A673 (cell line): Measurements from ENCODE around the gene LSM4. TPM values are rescaled to one million over a fixed set of nuclear protein-coding genes. Genes with fewer than 3 reads are reported as not detected.

ENCODE experiments used
- BruUV-seq: library from RNA; stranded (reverse); fragments of 400-500 nt; replicated peaks from 2 replicates; lab custom pipeline; 2021; lab: Mats Ljungman, UMichigan
- CTCF ChIA-PET: fragments of 300-600 bp; sonication (Branson Sonifier 250); formaldehyde crosslinking; loops from one replicate; lab custom pipeline; 2022; ENCODE audit warnings: antibody characterized with exemption; lab: Charles Lee
- POLR2A ChIA-PET: fragments of 300-600 bp; sonication (Branson Sonifier 250); formaldehyde crosslinking; loops from one replicate; lab custom pipeline; 2022; ENCODE audit warnings: antibody characterized with exemption; ENCODE audit not compliant: low non-redundant PET; lab: Charles Lee
- DNase-seq: peaks from one replicate; pipeline ENCODE4 v3.0.0-alpha.2; 2015; ENCODE audit warnings: low spot score
- H3K27ac ChIP-seq: fragments of 200-600 bp; sonication (generic); 2 replicates; pipeline ENCODE4 v1.5.1; 2016; ENCODE audit warnings: mixed run types, low read depth, mild to moderate bottlenecking, mixed read lengths, antibody characterized with exemption, low read length; ENCODE audit not compliant: poor library complexity, severe bottlenecking
- H3K27me3 ChIP-seq: fragments of 200-600 bp; sonication (generic); replicated peaks from 2 replicates; pipeline ENCODE4 v1.6.1; 2017; ENCODE audit warnings: mixed run types, low read depth, mild to moderate bottlenecking, mixed read lengths, antibody characterized with exemption, low read length; ENCODE audit not compliant: insufficient read depth, poor library complexity
- H3K36me3 ChIP-seq: fragments of 200-600 bp; sonication (generic); 2 replicates; pipeline ENCODE4 v1.6.1; 2016; ENCODE audit warnings: mixed run types, mild to moderate bottlenecking, mixed read lengths, antibody characterized with exemption, low read length; ENCODE audit not compliant: insufficient read depth, poor library complexity, severe bottlenecking
- H3K4me1 ChIP-seq: fragments of 200-600 bp; sonication (generic); 2 replicates; pipeline ENCODE4 v1.6.1; 2017; ENCODE audit warnings: mixed run types, mild to moderate bottlenecking, mixed read lengths, antibody characterized with exemption, low read length; ENCODE audit not compliant: insufficient read depth, poor library complexity, severe bottlenecking
- H3K4me3 ChIP-seq: fragments of 200-600 bp; sonication (generic); 2 replicates; pipeline ENCODE4 v1.5.1; 2016; ENCODE audit warnings: low read depth, mixed run types, mild to moderate bottlenecking, mixed read lengths, low read length; ENCODE audit not compliant: poor library complexity, severe bottlenecking
- H3K9me3 ChIP-seq: fragments of 200-600 bp; sonication (generic); 2 replicates; pipeline ENCODE4 v1.6.1; 2016; ENCODE audit warnings: mixed run types, low read depth, mild to moderate bottlenecking, mixed read lengths, antibody characterized with exemption, low read length; ENCODE audit not compliant: poor library complexity, severe bottlenecking
- CTCF ChIP-seq: fragments of 300-800, 200-600 bp; sonication (generic); conservative IDR thresholded peaks from 2 replicates; pipeline ENCODE4 v1.5.1; 2017; ENCODE audit warnings: low read depth, mild to moderate bottlenecking, antibody characterized with exemption, low read length, moderate library complexity, mixed read lengths
- EZH2 ChIP-seq: fragments of 200-600 bp; sonication (generic); IDR thresholded peaks from 2 replicates; pipeline ENCODE4 v1.6.1; 2017; ENCODE audit warnings: borderline replicate concordance, low read depth, mild to moderate bottlenecking, mixed read lengths, antibody characterized with exemption, low read length; ENCODE audit not compliant: poor library complexity, severe bottlenecking
- intact Hi-C: fragments of 100-400 bp; cut with micrococcal nuclease; formaldehyde crosslinking; loops from one replicate; pipeline ENCODE4 v1.10.0; 2022; ENCODE audit not compliant: unreplicated experiment
- total RNA-seq: library from RNA; stranded (reverse); gene quantifications from 2 replicates; pipeline ENCODE4 v1.2.3, GENCODE V29; 2021

The LSM4 gene
- total RNA-seq, 1 experiment from 2014 or later, result 252 TPM

GRCh38 chr19:18292462-18292809, 30.4 kb downstream of the LSM4 start:
- Histone ChIP-seq H3K27me3 (no peaks in the 10 kb centered on the region), H3K9me3 (no peaks in the 10 kb centered on the region), H3K4me1 (peaks cover 38% of the 10 kb centered on the region), H3K27ac (peak overlapping the region; percentile 98), H3K36me3 (no peaks in the 10 kb centered on the region), H3K4me3 (peak overlapping the region; percentile 64)
- ChIA-PET CTCF (interaction anchor here (0.6 to 2.4 kb wide), 6 partner anchors 13 to 705 kb away, joined by 3 to 16 read pairs (median 6); no protein-coding TSS in a partner anchor), POLR2A (interaction anchor here (2.1 kb wide), 1 partner anchor 12 kb away, joined by 88 read pairs; the partner anchor contains the start of gene JUND)
- BruUV-seq, result no TSS peak
- peak; percentile 63 for DNase-seq
- intact Hi-C loops, result no loop called here
- TF ChIP-seq CTCF, result no peak
- TF ChIP-seq EZH2, result no peak

GRCh38 chr19:18291590-18292461, 31.1 kb downstream of the LSM4 start:
- TF ChIP-seq EZH2, result no peak
- no peak for TF ChIP-seq CTCF
- CTCF ChIA-PET, result interaction anchor here (0.6 to 2.4 kb wide), 4 partner anchors 12 to 706 kb away, joined by 3 to 16 read pairs (median 6); no protein-coding TSS in a partner anchor
- Histone ChIP-seq H3K9me3 (no peaks in the 10 kb centered on the region), H3K4me1 (peaks cover 40% of the 10 kb centered on the region), H3K27ac (peak overlapping the region; percentile 98), H3K4me3 (peak overlapping the region; percentile 64), H3K36me3 (no peaks in the 10 kb centered on the region), H3K27me3 (no peaks in the 10 kb centered on the region)
- intact Hi-C loops, result no loop called here
- no TSS peak for BruUV-seq
- POLR2A ChIA-PET, result interaction anchor here (2.1 kb wide), 1 partner anchor 11 kb away, joined by 88 read pairs; the partner anchor contains the start of gene JUND
- peak; percentile 88 for DNase-seq

DNA sequence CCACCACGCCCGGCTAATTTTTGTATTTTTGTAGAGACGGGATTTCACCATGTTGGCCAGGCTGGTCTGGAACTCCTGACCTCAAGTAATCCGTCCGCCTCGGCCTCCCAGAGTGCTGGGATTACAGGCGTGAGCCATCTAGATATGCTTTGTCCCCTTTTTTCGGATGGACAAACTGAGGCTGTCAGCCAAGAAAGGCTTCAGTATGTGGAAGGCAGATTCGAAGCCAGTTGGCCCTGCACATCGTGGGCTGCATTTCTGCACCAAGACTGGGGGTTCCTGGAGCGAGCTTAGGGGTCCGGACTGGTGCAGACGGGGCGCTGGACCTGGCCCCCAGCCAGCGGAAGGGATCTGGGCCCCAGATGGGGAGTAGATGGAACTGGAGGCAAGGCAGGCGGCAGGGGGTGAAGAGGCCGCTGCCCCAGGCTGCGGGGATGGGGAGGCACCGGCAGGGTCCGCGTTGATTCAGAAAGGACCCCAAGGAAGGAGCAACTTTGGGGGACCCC, 31.8 kb downstream of the LSM4 start:
- Histone ChIP-seq H3K27ac (peak overlapping the region; percentile 98), H3K27me3 (no peaks in the 10 kb centered on the region), H3K4me1 (peaks cover 40% of the 10 kb centered on the region), H3K9me3 (no peaks in the 10 kb centered on the region), H3K4me3 (peak overlapping the region; percentile 64), H3K36me3 (no peaks in the 10 kb centered on the region)
- ChIA-PET CTCF (no interaction called here), POLR2A (interaction anchor here (2.1 kb wide), 1 partner anchor 10 kb away, joined by 88 read pairs; the partner anchor contains the start of gene JUND)
- TF ChIP-seq EZH2 (no peak), CTCF (no peak)
- intact Hi-C loops, result no loop called here
- TSS peak; percentile 59 for BruUV-seq
- DNase-seq, result no peak
